Stimulated activated CD4-positive, alpha-beta T cell treated with anti-CD3 and anti-CD28 coated beads, Interleukin-4, amount 100 ng/mL, for 24 hours (primary cell): ENCODE measurements around the gene SERPINB1.
A peak's percentile ranks its signal among the peaks of the same experiment; 100 is the strongest.
"Not testable (repeated sequence)": the region's sequence is repeated elsewhere in the genome, so short reads cannot be mapped to it uniquely, and the experiment has no call there.

Source experiments
- DNase-seq: peaks from one replicate; pipeline ENCODE4 v3.0.0-alpha.2; 2020

Gene SERPINB1

GRCh38 chr6:2841264-2842138 is at the start of gene SERPINB1:
TSS of gene SERPINB1 (minus strand) at chr6:2841863. CDS start at chr6:2840586, 1,277 bp downstream.
- peak; percentile 76 for DNase-seq

GRCh38 chr6:2890976-2891767 is 49.5 kb upstream of the SERPINB1 start:
- no peak for DNase-seq

GRCh38 chr6:2885967-2886735 is 44.5 kb upstream of the SERPINB1 start:
- no peak for DNase-seq

GRCh38 chr6:2884804-2885203 is 43.1 kb upstream of the SERPINB1 start:
- DNase-seq = no peak

GRCh38 chr6:2883673-2884072 is 42.0 kb upstream of the SERPINB1 start:
- DNase-seq = no peak

- DNase-seq = no peak
Measured at GRCh38 chr6:2881423-2881822, 39.8 kb upstream of the SERPINB1 start.

- not testable (repeated sequence) for DNase-seq
Measured at GRCh38 chr6:2880156-2880555, 38.5 kb upstream of the SERPINB1 start.

- no peak for DNase-seq
Measured at GRCh38 chr6:2877960-2878359, 36.3 kb upstream of the SERPINB1 start.

- DNase-seq = no peak
Measured at GRCh38 chr6:2877057-2877882, 35.6 kb upstream of the SERPINB1 start.

GRCh38 chr6:2876210-2877056 is 34.8 kb upstream of the SERPINB1 start:
- no peak for DNase-seq

GRCh38 chr6:2875359-2876191 is 33.9 kb upstream of the SERPINB1 start:
- peak; percentile 43 for DNase-seq

- DNase-seq = no peak
Measured at GRCh38 chr6:2873643-2874042, 32.0 kb upstream of the SERPINB1 start.

- DNase-seq = no peak
Measured at GRCh38 chr6:2872423-2873358, 31.0 kb upstream of the SERPINB1 start.

- DNase-seq = no peak
Measured at GRCh38 chr6:2871953-2872352, 30.3 kb upstream of the SERPINB1 start.

- DNase-seq = no peak
Measured at GRCh38 chr6:2871102-2871501, 29.4 kb upstream of the SERPINB1 start.

GRCh38 chr6:2870046-2870636 is 28.5 kb upstream of the SERPINB1 start:
- no peak for DNase-seq

- DNase-seq = no peak
Measured at GRCh38 chr6:2868637-2869036, 27.0 kb upstream of the SERPINB1 start.

- DNase-seq = no peak
Measured at GRCh38 chr6:2866171-2866846, 24.6 kb upstream of the SERPINB1 start.
